PC-3 (cell line): ENCODE data around the gene PLXND1. TPM values are rescaled to one million over a fixed set of nuclear protein-coding genes. Genes with fewer than 3 reads are reported as not detected.

Source experiments
- ATAC-seq: fragments of 200-7000 bp; cut with Tn5 transposase; 2 replicates; pipeline ENCODE4 v1.9.1; 2020; ENCODE audit warnings: mild to moderate bottlenecking, moderate library complexity
- BruUV-seq: library from RNA; stranded (reverse); fragments of 400-500 nt; replicated peaks from 2 replicates; lab custom pipeline; 2021; lab: Mats Ljungman, UMichigan
- CTCF ChIA-PET: fragments of 300-600 bp; sonication (Branson Sonifier 250); formaldehyde crosslinking; loops from one replicate; lab custom pipeline; 2022; ENCODE audit warnings: antibody characterized with exemption; lab: Charles Lee
- POLR2A ChIA-PET: fragments of 300-600 bp; sonication (Branson Sonifier 250); formaldehyde crosslinking; loops from one replicate; lab custom pipeline; 2022; ENCODE audit warnings: antibody characterized with exemption; ENCODE audit not compliant: unreplicated experiment; lab: Charles Lee
- DNase-seq: peaks from one replicate; pipeline ENCODE4 v3.0.0-alpha.2; 2015
- H2AFZ ChIP-seq: fragments of 300-600 bp; sonication (generic); 2 replicates; pipeline ENCODE4 v1.6.0; 2016; ENCODE audit warnings: antibody characterized with exemption, low read length
- H3F3A ChIP-seq: fragments of 300-600 bp; sonication (generic); one replicate; pipeline ENCODE4 v1.6.0; 2017; ENCODE audit warnings: antibody characterized with exemption, low read length, control low read depth, mild to moderate bottlenecking; ENCODE audit not compliant: unreplicated experiment
- H3K27ac ChIP-seq: fragments of 300-600 bp; sonication (generic); 2 replicates; pipeline ENCODE4 v1.5.1; 2016; ENCODE audit warnings: mild to moderate bottlenecking, low read length
- H3K27me3 ChIP-seq: fragments of 300-600 bp; sonication (generic); 2 replicates; pipeline ENCODE4 v1.6.1; 2016; ENCODE audit warnings: low read length, mixed read lengths
- H3K36me3 ChIP-seq: fragments of 300-600 bp; sonication (generic); 2 replicates; pipeline ENCODE4 v1.6.1; 2016; ENCODE audit warnings: low read depth, mixed run types, low read length, mixed read lengths
- H3K4me1 ChIP-seq: fragments of 300-600 bp; sonication (generic); 2 replicates; pipeline ENCODE4 v1.5.1; 2016; ENCODE audit warnings: low read length; ENCODE audit not compliant: insufficient read depth
- H3K4me2 ChIP-seq: fragments of 300-600 bp; sonication (generic); 2 replicates; pipeline ENCODE4 v1.6.0; 2016; ENCODE audit warnings: low read length
- H3K4me3 ChIP-seq: fragments of 300-600 bp; sonication (generic); 2 replicates; pipeline ENCODE4 v1.5.1; 2016; ENCODE audit warnings: mild to moderate bottlenecking, low read length, mixed read lengths
- H3K79me2 ChIP-seq: fragments of 300-600 bp; sonication (generic); 2 replicates; pipeline ENCODE4 v1.6.1; 2017; ENCODE audit warnings: low read length, mixed read lengths
- H3K9ac ChIP-seq: fragments of 300-600 bp; sonication (generic); 2 replicates; pipeline ENCODE4 v1.6.0; 2016; ENCODE audit warnings: mild to moderate bottlenecking, low read length
- H3K9me2 ChIP-seq: fragments of 300-600 bp; sonication (generic); replicated peaks from 2 replicates; pipeline ENCODE4 v1.6.1; 2016; ENCODE audit warnings: mixed run types, low read length, mixed read lengths
- H3K9me3 ChIP-seq: fragments of 300-600 bp; sonication (generic); 2 replicates; pipeline ENCODE4 v1.6.1; 2016; ENCODE audit warnings: low read length, mixed read lengths
- H4K20me1 ChIP-seq: fragments of 300-600 bp; sonication (generic); 2 replicates; pipeline ENCODE4 v1.6.1; 2016; ENCODE audit warnings: low read length, mixed read lengths
- EZH2 ChIP-seq: fragments of 300-600 bp; sonication (generic); IDR thresholded peaks from one replicate; pipeline ENCODE4 v1.6.1; 2017; ENCODE audit warnings: antibody characterized with exemption, mild to moderate bottlenecking, low read length; ENCODE audit not compliant: unreplicated experiment
- EZH2phosphoT487 ChIP-seq: fragments of 300-600 bp; sonication (generic); IDR thresholded peaks from 2 replicates; pipeline ENCODE4 v1.6.1; 2018; ENCODE audit warnings: mild to moderate bottlenecking, antibody characterized with exemption, low read length, borderline replicate concordance
- intact Hi-C: fragments of 100-400 bp; cut with micrococcal nuclease; formaldehyde crosslinking; loops from 2 replicates; pipeline ENCODE4 v1.9.0; 2023
- total RNA-seq: library from RNA; depleted of rRNA; stranded (reverse); fragments of >200 nt; gene quantifications from 2 replicates; pipeline ENCODE4 v1.2.3, GENCODE V29; 2014
- TF ChIP-seq, protein P1 (sequence below): fragments of 300-600 bp; sonication (generic); conservative IDR thresholded peaks from 2 replicates; pipeline ENCODE4 v1.5.1; 2017; ENCODE audit warnings: antibody characterized with exemption, low read depth, mild to moderate bottlenecking, low read length

Gene PLXND1
- total RNA-seq, 1 experiment from 2014 or later, result 19.2 TPM

DNA sequence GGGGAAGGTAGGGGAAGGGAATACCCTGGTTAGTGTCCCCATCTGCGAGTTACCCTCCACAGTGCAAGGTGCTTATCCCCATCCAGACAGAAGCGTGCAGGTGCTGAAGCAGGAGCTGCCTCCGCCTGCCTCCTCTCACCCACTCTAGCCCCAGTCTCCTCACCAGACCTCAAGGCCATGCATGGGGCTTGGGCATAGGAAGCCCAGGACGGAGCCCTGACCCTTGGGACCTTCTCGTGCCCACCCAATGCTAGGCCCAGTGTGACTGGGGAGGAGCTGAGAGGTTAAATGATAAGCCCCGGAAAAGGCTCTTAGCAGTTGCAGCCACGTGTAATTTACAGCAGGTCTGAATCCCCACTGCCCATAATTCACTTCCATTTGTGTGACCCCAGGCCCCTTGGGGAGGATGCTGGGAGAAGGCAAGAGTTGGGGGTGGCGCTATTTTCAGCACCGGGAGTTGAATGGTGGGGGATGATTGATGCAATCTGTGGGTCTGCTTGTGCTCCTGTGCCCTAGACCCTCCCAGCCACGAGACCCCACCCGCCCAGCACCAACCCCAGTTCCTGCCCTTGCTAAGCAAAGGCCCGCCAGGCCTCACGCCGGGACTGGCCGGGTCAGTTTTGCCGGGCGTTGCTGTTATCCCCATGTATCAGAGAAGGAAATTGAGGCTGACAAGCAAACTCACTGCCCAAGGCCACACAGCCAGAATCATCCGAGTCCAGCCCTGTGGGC, 14.5 kb upstream of the PLXND1 start:
- Histone ChIP-seq H2AFZ (no peak overlapping the region), H3F3A (no peaks in the 10 kb centered on the region), H4K20me1 (no peaks in the 10 kb centered on the region), H3K9me3 (no peaks in the 10 kb centered on the region), H3K9ac (no peak overlapping the region), H3K36me3 (no peaks in the 10 kb centered on the region), H3K27me3 (no peaks in the 10 kb centered on the region), H3K4me3 (no peak overlapping the region), H3K27ac (no peak overlapping the region), H3K4me1 (peaks cover 8% of the 10 kb centered on the region), H3K9me2 (no peaks in the 10 kb centered on the region), H3K79me2 (no peaks in the 10 kb centered on the region), H3K4me2 (no peak overlapping the region)
- TF ChIP-seq EZH2phosphoT487 (no peak), EZH2 (no peak)
- TF ChIP-seq, protein P1, sequence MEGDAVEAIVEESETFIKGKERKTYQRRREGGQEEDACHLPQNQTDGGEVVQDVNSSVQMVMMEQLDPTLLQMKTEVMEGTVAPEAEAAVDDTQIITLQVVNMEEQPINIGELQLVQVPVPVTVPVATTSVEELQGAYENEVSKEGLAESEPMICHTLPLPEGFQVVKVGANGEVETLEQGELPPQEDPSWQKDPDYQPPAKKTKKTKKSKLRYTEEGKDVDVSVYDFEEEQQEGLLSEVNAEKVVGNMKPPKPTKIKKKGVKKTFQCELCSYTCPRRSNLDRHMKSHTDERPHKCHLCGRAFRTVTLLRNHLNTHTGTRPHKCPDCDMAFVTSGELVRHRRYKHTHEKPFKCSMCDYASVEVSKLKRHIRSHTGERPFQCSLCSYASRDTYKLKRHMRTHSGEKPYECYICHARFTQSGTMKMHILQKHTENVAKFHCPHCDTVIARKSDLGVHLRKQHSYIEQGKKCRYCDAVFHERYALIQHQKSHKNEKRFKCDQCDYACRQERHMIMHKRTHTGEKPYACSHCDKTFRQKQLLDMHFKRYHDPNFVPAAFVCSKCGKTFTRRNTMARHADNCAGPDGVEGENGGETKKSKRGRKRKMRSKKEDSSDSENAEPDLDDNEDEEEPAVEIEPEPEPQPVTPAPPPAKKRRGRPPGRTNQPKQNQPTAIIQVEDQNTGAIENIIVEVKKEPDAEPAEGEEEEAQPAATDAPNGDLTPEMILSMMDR, result no peak
- ChIA-PET CTCF (no interaction called here), POLR2A (no interaction called here)
- DNase-seq (no peak), ATAC-seq (no peak)
- intact Hi-C loops, result loop anchor here (10.0 kb wide), 1 partner anchor 384 kb away; no protein-coding TSS in a partner anchor
- no TSS peak for BruUV-seq

DNA sequence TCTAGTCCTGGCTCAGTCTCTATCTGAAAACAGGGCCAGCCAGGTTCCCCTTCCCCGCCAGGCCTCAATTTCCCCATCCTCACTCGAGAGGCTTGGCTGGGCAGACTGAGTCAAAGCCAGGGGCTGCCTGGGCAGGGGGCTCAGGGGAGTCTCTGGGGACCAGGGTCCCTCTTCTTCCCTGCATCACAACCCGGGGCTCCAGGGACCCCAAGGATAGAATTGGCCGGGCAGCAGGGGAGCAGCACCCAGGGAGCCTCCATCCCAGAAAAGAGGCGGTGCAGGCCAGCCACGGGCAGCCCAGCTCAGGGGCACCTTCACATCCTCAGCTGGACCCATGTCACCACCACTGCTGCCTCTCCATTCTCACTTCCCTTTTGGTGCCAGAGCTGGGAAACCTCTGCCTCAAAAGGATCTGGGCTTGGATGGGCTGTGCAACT, 13.3 kb upstream of the PLXND1 start:
- Histone ChIP-seq H3K9ac (no peak overlapping the region), H3K36me3 (no peaks in the 10 kb centered on the region), H3K4me1 (no peaks in the 10 kb centered on the region), H4K20me1 (no peaks in the 10 kb centered on the region), H3K4me2 (no peak overlapping the region), H3K4me3 (no peak overlapping the region), H3K79me2 (no peaks in the 10 kb centered on the region), H2AFZ (no peak overlapping the region), H3K9me3 (no peaks in the 10 kb centered on the region), H3K9me2 (no peaks in the 10 kb centered on the region), H3K27me3 (no peaks in the 10 kb centered on the region), H3F3A (no peaks in the 10 kb centered on the region), H3K27ac (no peak overlapping the region)
- BruUV-seq, result no TSS peak
- ATAC-seq (no peak), DNase-seq (no peak)
- intact Hi-C loops, result loop anchor here (10.0 kb wide), 1 partner anchor 385 kb away; no protein-coding TSS in a partner anchor
- ChIA-PET CTCF (no interaction called here), POLR2A (no interaction called here)
- TF ChIP-seq EZH2, result no peak
- TF ChIP-seq, protein P1, result no peak

DNA sequence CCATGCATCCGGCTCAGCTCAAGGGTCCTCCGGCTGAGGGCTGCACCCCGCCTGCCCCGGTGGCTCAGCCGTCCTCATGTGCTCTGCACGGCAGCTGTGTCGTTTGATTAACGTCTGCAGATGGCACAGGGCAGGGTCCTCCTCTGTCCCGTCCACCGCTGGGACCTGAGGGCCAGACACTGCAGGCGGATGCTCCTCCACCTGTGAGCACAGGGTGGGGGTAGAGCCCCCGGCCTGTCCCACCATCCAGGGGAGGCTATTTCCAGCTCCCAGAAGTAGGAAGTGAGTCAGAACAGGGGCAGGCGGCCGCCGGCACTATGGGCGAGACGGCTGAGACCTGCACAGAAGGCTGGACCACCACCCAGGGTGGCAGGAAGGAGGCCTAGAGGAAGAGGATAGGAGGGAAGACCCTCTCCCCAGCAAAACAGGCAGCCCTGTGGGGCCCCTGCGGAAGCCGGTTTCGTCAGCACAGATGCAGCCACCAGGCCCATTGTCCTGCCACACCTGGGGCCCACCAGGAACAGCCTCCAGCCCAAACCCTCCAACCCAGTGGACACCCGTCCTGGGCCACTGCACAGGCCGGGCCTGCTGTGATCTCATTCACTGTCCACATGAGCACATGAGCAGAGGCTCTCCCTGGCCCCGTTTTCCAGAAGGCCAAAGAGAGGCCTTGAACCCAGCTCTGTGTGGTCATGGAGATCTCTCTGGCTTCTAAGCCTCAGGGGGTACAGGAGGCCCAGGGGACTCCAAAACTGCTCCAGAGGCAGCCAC, 12.6 kb upstream of the PLXND1 start:
- BruUV-seq, result no TSS peak
- POLR2A ChIA-PET, result no interaction called here
- no peak overlapping the region for H3K27ac ChIP-seq
- H3K4me1 ChIP-seq, result no peaks in the 10 kb centered on the region
- no peaks in the 10 kb centered on the region for H3K9me2 ChIP-seq
- TF ChIP-seq, protein P1, result no peak
- TF ChIP-seq EZH2phosphoT487 (no peak), EZH2 (no peak)
- no peaks in the 10 kb centered on the region for H3K36me3 ChIP-seq
- H3K27me3 ChIP-seq, result no peaks in the 10 kb centered on the region
- CTCF ChIA-PET, result no interaction called here
- no peaks in the 10 kb centered on the region for H4K20me1 ChIP-seq
- no peaks in the 10 kb centered on the region for H3K9me3 ChIP-seq
- no peak for DNase-seq
- no peak overlapping the region for H3K4me2 ChIP-seq
- no peak overlapping the region for H3K4me3 ChIP-seq
- no peak overlapping the region for H2AFZ ChIP-seq
- intact Hi-C loops, result no loop called here
- H3K79me2 ChIP-seq, result no peaks in the 10 kb centered on the region
- H3K9ac ChIP-seq, result no peak overlapping the region
- no peaks in the 10 kb centered on the region for H3F3A ChIP-seq
- no peak for ATAC-seq
